GM19372 (cell line): Measurements from ENCODE around the gene ATP8B2.
"Not testable (repeated sequence)": the region's sequence is repeated elsewhere in the genome, so short reads cannot be mapped to it uniquely, and the experiment has no call there.

ENCODE experiments used
- ATAC-seq: cut with Tn5 transposase; IDR thresholded peaks from one replicate; pipeline ENCODE4 v1.9.1; 2021; ENCODE audit warnings: mild to moderate bottlenecking, low read depth, moderate library complexity; ENCODE audit not compliant: unreplicated experiment

Gene ATP8B2

GRCh38 chr1:154344977-154345837, 19.9 kb downstream of the ATP8B2 start:
- no peak for ATAC-seq

- no peak for ATAC-seq
These were observed 21.1 kb downstream of the ATP8B2 start for GRCh38 chr1:154346276-154346917.

GRCh38 chr1:154347961-154348360, 22.6 kb downstream of the ATP8B2 start:
- ATAC-seq = no peak

GRCh38 chr1:154348429-154349076, 23.2 kb downstream of the ATP8B2 start:
- ATAC-seq = no peak

- ATAC-seq = no peak
These were observed 23.8 kb downstream of the ATP8B2 start for GRCh38 chr1:154349121-154349520.

- no peak for ATAC-seq
These were observed 25.1 kb downstream of the ATP8B2 start for GRCh38 chr1:154350383-154350782.

GRCh38 chr1:154351363-154352068, 26.2 kb downstream of the ATP8B2 start:
- no peak for ATAC-seq

- no peak for ATAC-seq
These were observed 26.9 kb downstream of the ATP8B2 start for GRCh38 chr1:154352245-154352580.

- no peak for ATAC-seq
These were observed 27.5 kb downstream of the ATP8B2 start for GRCh38 chr1:154352581-154353459.

GRCh38 chr1:154353460-154353904, 28.2 kb downstream of the ATP8B2 start:
- no peak for ATAC-seq

GRCh38 chr1:154353966-154354365, 28.6 kb downstream of the ATP8B2 start:
- no peak for ATAC-seq

GRCh38 chr1:154358519-154358918, 33.2 kb downstream of the ATP8B2 start:
- no peak for ATAC-seq

GRCh38 chr1:154360288-154360687, 35.0 kb downstream of the ATP8B2 start:
- ATAC-seq = no peak

- ATAC-seq = not testable (repeated sequence)
These were observed 35.6 kb downstream of the ATP8B2 start for GRCh38 chr1:154360881-154361280.

GRCh38 chr1:154361357-154361756, 36.0 kb downstream of the ATP8B2 start:
- no peak for ATAC-seq

- ATAC-seq = no peak
These were observed 46.1 kb downstream of the ATP8B2 start for GRCh38 chr1:154371436-154371835.

- not testable (repeated sequence) for ATAC-seq
These were observed 48.5 kb downstream of the ATP8B2 start for GRCh38 chr1:154373777-154374357.

GRCh38 chr1:154379301-154379700, 54.0 kb downstream of the ATP8B2 start:
- ATAC-seq = no peak

- ATAC-seq = no peak
These were observed 59.5 kb downstream of the ATP8B2 start for GRCh38 chr1:154384650-154385489.
